Tibial nerve (tissue), 4 donors: Measurements from ENCODE around the gene CD34. TPM values are rescaled to one million over a fixed set of nuclear protein-coding genes. Genes with fewer than 3 reads are reported as not detected.

Source experiments
- DNase-seq, 2 donors: peaks; one replicate each; pipeline ENCODE4 v3.0.0-alpha.2; 2019; ENCODE audit warnings: low spot score in 2 of 2
- H3K27ac ChIP-seq, 4 donors: fragments of 200-600 bp; sonication (generic) in 3 of 4; one replicate each; pipeline ENCODE4 v1.5.1; 2017 to 2019; ENCODE audit warnings: mild to moderate bottlenecking in 1 of 4
- H3K27me3 ChIP-seq, 2 donors: fragments of 200-600 bp; sonication (generic) in 1 of 2; one replicate each; pipeline versions ENCODE4 v1.5.1 to v1.6.0; 2017 to 2019
- H3K36me3 ChIP-seq, 3 donors: fragments of 200-600 bp; sonication (generic); one replicate each; pipeline ENCODE4 v1.5.1; 2018 to 2019
- H3K4me1 ChIP-seq, 4 donors: fragments of 200-600 bp; sonication (generic) in 3 of 4; one replicate each; pipeline ENCODE4 v1.5.1; 2017 to 2019
- H3K4me3 ChIP-seq, 4 donors: fragments of 200-600 bp; sonication (generic) in 3 of 4; one replicate each; pipeline ENCODE4 v1.5.1; 2017 to 2019; ENCODE audit warnings: mild to moderate bottlenecking in 1 of 4, moderate library complexity in 1 of 4
- H3K9me3 ChIP-seq, 4 donors: fragments of 200-600 bp; sonication (generic) in 3 of 4; one replicate each; pipeline ENCODE4 v1.5.1; 2017 to 2019
- EP300 ChIP-seq, 2 donors: sonication (generic); formaldehyde crosslinking; IDR thresholded peaks; one replicate each; pipeline ENCODE4 v1.6.1; 2017; ENCODE audit warnings: antibody characterized with exemption in 2 of 2, mild to moderate bottlenecking in 1 of 2
- POLR2A ChIP-seq, 2 donors: fragments of 450-650 bp; IDR thresholded peaks; one replicate each; pipeline ENCODE4 v1.6.1; 2017; ENCODE audit warnings: antibody characterized with exemption in 2 of 2, mild to moderate bottlenecking in 2 of 2, moderate library complexity in 2 of 2
- WGBS, 2 donors: methylation state at CpG; one replicate each; pipeline ENCODE4 v1.1.5; 2018; 5-methylcytosine and 5-hydroxymethylcytosine counted together
- total RNA-seq, 4 donors: library from RNA; depleted of rRNA; stranded (reverse); fragments of >200 nt; gene quantifications; one replicate each; pipeline ENCODE4 v1.1.0, GENCODE V29; 2016
- TF ChIP-seq, protein P1 (sequence below), 5 experiments: fragments of 200-600 bp in 3 of 5; fragments of 450-650 bp in 2 of 5; sonication (generic) in 3 of 5; IDR thresholded peaks; one replicate each; pipeline ENCODE4 v1.5.1; 2016 to 2019; ENCODE audit warnings: antibody characterized with exemption in 5 of 5, mild to moderate bottlenecking in 3 of 5, moderate library complexity in 2 of 5

Gene CD34
- total RNA-seq, 4 donors from 2014 or later: 38.5 to 73.7 (median 55.3) TPM

DNA sequence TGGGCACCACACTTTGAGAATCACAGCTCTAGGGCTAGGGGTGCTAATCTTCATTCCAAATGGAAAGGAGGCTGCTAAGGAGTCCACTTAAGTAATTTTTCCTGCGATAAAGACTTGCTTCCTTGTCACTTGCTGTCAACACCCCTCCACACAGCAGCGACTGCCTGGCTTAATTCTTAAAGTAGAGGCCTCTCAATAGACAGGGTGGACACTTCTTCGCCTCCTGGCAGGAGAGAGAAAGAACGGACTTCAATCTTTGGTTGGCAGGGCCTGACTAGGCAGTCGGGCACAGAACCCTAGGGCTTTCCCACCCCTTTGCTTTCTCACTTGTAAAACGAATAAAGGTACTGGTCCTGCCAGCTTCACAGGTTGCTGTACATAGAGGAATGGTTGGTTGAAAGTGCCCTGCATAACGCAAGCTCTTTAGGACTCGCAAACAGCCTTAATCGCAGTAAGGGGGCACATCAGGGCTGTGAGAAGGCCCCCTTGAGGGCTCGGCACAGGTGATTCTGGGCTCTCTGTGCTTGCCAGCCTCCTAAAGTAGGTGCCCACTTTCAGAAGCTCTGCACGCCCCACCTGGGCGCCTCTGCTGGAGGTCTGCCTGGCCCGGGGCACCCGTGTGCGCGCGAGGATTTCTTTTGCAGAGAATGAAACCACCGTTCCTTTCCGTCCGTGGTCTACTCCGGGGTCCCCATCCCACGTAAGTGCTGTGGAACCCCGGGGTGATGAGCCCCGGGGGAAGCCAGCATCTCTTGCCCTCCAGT, 47.6 kb upstream of the CD34 start:
- H3K4me1 ChIP-seq: peaks cover 0 to 40% (median 11%) of the 10 kb centered on the region in 4 donors
- H3K27me3 ChIP-seq: no peaks in the 10 kb centered on the region
- WGBS, 2 donors: 42 to 86% methylated on average over 9 to 24 of the region's 24 CpGs
- peak overlapping the region; percentile 32 to 60 (median 52) for H3K4me3 ChIP-seq
- no peaks in the 10 kb centered on the region for H3K9me3 ChIP-seq
- TF ChIP-seq, protein P1, sequence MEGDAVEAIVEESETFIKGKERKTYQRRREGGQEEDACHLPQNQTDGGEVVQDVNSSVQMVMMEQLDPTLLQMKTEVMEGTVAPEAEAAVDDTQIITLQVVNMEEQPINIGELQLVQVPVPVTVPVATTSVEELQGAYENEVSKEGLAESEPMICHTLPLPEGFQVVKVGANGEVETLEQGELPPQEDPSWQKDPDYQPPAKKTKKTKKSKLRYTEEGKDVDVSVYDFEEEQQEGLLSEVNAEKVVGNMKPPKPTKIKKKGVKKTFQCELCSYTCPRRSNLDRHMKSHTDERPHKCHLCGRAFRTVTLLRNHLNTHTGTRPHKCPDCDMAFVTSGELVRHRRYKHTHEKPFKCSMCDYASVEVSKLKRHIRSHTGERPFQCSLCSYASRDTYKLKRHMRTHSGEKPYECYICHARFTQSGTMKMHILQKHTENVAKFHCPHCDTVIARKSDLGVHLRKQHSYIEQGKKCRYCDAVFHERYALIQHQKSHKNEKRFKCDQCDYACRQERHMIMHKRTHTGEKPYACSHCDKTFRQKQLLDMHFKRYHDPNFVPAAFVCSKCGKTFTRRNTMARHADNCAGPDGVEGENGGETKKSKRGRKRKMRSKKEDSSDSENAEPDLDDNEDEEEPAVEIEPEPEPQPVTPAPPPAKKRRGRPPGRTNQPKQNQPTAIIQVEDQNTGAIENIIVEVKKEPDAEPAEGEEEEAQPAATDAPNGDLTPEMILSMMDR (IDR thresholded peaks at IDR 0.05): no peak
- TF ChIP-seq POLR2A (IDR thresholded peaks at IDR 0.05) (no peak), EP300 (IDR thresholded peaks at IDR 0.05) (no peak)
- no peak for DNase-seq
- no peaks in the 10 kb centered on the region for H3K36me3 ChIP-seq
- H3K27ac ChIP-seq: peak overlapping the region; percentile 37 to 79 (median 64)

DNA sequence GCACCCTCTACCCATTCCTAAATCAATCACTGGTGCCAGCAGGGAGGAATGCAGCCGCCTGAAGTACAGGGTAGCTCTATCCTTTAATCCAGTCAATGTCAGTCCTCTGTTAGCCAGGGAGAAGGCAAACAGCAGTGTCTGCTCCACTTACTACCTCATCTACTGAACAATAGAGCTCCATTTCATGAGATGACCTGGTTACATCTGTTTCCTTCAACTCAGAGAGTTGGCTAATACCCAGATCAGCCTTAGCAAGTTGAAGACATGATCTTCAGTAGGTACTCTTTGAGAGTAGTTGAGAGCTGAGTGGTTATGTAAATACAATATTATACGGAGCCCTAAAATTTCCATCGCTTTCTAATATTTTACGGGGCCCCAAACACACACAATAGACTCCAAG, 46.1 kb upstream of the CD34 start:
- Histone ChIP-seq H3K36me3 (no peaks in the 10 kb centered on the region), H3K4me3 (no peak overlapping the region), H3K27ac (no peak overlapping the region), H3K4me1 (peaks cover 0 to 28% (median 5%) of the 10 kb centered on the region in 4 donors), H3K27me3 (no peaks in the 10 kb centered on the region), H3K9me3 (no peaks in the 10 kb centered on the region)
- no peak for TF ChIP-seq EP300 (IDR thresholded peaks at IDR 0.05)
- TF ChIP-seq, protein P1 (IDR thresholded peaks at IDR 0.05): no peak
- no peak for TF ChIP-seq POLR2A (IDR thresholded peaks at IDR 0.05)
- WGBS, 2 donors: 80 to 92% methylated on average over 4 of the region's 4 CpGs
- DNase-seq: no peak

DNA sequence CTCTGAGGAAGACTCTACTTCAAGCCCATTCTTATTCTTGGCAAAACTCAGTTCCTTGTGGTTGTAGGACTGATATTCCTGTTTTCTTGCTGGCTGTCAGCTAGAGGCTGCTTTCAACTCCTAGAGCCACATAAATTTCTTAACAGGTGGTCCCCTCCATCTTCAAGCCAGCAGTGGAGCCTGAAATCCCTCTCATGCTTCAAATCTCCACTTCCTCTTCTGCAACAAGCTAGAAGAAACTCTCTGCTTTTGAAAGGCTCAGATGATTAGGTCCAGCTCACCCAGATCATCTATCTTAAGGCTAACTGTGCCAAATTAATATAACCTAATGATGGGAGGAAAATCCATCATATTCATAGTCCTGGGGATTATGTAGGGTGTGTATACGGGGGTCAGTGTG, 43.2 kb upstream of the CD34 start:
- H3K36me3 ChIP-seq: no peaks in the 10 kb centered on the region
- H3K27ac ChIP-seq: no peak overlapping the region
- no peaks in the 10 kb centered on the region for H3K9me3 ChIP-seq
- H3K4me3 ChIP-seq: no peak overlapping the region
- H3K4me1 ChIP-seq: peaks cover 0 to 8% (median 1%) of the 10 kb centered on the region in 4 donors
- no peak for DNase-seq
- 100% methylated on average over 1 of the region's 1 CpG for WGBS, 2 donors
- TF ChIP-seq POLR2A (IDR thresholded peaks at IDR 0.05) (no peak), EP300 (IDR thresholded peaks at IDR 0.05) (no peak)
- TF ChIP-seq, protein P1 (IDR thresholded peaks at IDR 0.05): no peak
- H3K27me3 ChIP-seq: no peaks in the 10 kb centered on the region

DNA sequence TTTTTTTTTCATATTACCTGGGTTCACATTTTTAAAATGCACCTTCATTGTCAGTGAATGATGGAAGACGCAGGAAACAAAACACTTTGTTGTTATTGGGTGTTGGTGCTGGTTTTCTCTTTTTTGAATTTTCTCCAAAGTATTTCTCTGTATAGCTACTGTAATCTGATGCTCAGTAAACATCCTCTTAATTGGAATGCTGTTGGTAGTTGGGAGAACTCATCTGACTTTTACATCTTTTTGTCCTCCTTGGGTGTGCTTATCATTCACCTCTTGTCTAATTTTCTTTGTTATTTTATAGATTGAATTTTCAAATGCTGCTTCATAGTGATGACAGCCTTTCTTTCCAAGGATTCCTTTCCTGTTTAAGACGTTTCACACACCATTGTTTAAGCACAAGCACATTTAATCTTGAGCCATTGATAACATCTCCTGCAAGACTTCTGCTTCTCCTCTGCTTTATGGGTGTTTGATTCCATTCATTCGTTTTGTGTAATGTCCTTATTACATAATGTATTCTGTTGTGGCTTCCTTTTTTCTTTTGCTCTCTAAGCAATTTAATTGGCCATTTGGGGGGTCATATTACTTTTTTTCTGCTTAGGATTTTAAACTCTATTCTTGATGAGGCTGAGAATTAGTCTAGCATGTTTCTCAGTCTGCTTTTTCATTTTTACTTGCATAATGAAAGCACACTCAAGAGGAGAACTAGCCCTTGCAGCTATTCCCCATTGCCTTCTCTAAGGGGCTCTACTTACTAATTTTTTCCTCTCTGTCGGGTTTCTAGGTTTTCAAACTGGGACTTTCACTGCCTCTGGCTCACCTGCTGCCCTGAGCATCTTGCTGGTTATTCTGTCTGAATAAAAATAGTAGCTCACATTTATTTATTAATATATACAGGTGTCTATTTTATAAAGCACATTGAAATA, 42.0 kb upstream of the CD34 start:
- no peaks in the 10 kb centered on the region for H3K4me1 ChIP-seq
- no peaks in the 10 kb centered on the region for H3K9me3 ChIP-seq
- no peak for DNase-seq
- no peak overlapping the region for H3K27ac ChIP-seq
- no peak for TF ChIP-seq POLR2A (IDR thresholded peaks at IDR 0.05)
- TF ChIP-seq, protein P1 (IDR thresholded peaks at IDR 0.05): no peak
- TF ChIP-seq EP300 (IDR thresholded peaks at IDR 0.05): no peak
- no peak overlapping the region for H3K4me3 ChIP-seq
- 45 to 49% methylated on average over 4 of the region's 4 CpGs for WGBS, 2 donors
- no peaks in the 10 kb centered on the region for H3K36me3 ChIP-seq
- H3K27me3 ChIP-seq: no peaks in the 10 kb centered on the region

DNA sequence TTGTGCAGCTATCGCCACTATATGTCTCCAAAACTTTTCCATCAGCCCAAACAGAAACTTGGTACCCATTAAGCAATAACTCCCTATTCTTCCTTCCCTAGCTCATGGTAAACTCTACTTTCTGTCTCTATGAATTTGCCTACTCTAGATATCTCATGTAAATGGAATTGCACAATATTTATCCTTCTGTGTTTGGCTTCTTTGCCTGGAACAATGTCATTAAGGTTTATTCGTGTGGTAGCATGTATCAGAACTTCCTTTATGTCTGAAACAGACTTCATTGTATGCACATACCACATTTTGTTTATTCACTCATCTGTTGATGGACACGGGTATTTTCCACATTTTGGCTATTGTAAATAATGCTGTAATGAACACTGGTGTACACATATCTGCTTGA, 40.7 kb upstream of the CD34 start:
- WGBS, 2 donors: 65 to 69% methylated on average over 3 of the region's 3 CpGs
- TF ChIP-seq POLR2A (IDR thresholded peaks at IDR 0.05): no peak
- TF ChIP-seq EP300 (IDR thresholded peaks at IDR 0.05): no peak
- TF ChIP-seq, protein P1 (IDR thresholded peaks at IDR 0.05): no peak
- H3K9me3 ChIP-seq: no peaks in the 10 kb centered on the region
- no peaks in the 10 kb centered on the region for H3K36me3 ChIP-seq
- no peak for DNase-seq
- no peaks in the 10 kb centered on the region for H3K4me1 ChIP-seq
- H3K4me3 ChIP-seq: no peak overlapping the region
- no peak overlapping the region for H3K27ac ChIP-seq
- no peaks in the 10 kb centered on the region for H3K27me3 ChIP-seq
